ENCODE data around the gene CDC42EP4. TPM values are rescaled to one million over a fixed set of nuclear protein-coding genes. Genes with fewer than 3 reads are reported as not detected.

Gene CDC42EP4, protein sequence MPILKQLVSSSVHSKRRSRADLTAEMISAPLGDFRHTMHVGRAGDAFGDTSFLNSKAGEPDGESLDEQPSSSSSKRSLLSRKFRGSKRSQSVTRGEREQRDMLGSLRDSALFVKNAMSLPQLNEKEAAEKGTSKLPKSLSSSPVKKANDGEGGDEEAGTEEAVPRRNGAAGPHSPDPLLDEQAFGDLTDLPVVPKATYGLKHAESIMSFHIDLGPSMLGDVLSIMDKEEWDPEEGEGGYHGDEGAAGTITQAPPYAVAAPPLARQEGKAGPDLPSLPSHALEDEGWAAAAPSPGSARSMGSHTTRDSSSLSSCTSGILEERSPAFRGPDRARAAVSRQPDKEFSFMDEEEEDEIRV
- polyA plus RNA-seq, result 5.3 and 15.5 TPM in 2 replicates

DNA sequence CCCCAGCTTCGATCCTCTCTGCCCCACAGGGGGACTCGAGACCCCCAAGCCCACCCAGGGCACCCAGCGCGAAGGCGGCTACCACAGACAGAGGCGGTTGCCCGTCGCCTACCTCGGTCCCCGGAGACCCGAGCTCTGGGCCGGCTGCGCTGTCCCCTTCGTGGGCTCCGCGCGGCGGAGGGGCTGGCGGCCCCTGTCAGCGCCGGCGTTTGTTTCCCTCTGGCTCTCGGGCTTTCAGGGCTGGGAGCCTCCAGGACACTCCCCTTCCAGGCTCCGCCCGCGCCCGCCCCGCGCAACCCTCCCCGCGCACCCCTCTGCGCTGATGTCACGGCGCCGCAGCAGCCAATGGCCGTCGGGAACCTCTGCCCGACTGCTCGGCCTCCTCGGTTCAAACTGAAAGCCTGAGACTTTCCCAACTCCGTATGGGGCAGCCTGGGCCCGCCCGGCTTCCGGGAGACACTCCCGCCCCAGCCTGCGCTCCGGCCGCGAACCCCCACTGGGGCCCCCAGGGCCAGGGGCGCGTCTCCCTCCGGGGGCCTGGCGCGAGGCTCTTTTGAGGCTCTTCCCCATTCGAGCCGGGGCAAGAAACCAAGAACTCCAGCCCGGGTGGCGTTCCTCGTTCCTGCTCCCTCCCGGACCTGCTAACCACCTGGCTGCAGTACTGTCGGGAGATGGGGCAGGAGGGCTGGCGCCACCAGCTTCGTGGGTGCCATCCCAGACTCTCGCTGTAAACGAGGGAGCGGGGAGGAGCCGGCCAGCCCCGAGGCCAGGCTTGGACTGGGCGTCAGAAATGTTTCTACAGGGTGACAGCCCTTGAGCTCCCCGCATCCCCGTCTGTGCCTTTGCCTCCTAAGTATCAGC, at the start of gene CDC42EP4:
CDC42EP4 (minus strand) TSS at position 221 of the 861 bp plus-strand sequence. CDS start 25,501 bp downstream, outside the sequence.

DNA sequence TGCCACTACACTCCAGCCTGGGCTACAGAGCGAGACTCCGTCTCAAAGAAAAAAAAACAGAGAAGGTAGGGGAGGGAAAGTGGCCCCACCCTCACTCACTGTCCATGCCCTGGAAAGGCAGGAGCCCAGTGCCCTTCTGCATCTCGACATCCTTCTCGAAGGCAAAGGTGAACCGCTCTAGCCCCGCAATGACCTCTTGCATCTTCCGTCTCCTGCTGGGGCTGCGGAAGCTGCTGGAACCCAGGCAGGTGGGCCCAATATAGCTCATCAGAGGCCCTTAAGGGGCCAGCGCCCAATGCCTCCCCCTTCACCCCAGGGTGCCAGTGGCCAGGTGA, 50.2 kb downstream of the CDC42EP4 start, which contains the start of gene CPSF4L:
CPSF4L (minus strand) TSS at position 264 of the 335 bp plus-strand sequence; CDS start at position 202, 62 bp downstream.

Other genes with a start within 250 kb of the CDC42EP4 start
- gene SLC39A11, start 219.3 kb downstream of the CDC42EP4 start, polyA plus RNA-seq, result 3.3 and 14.1 TPM in 2 replicates
- 0.41 and 6.5 TPM in 2 replicates for gene SSTR2, start 147.0 kb downstream of the CDC42EP4 start, polyA plus RNA-seq
- gene COG1, start 118.9 kb downstream of the CDC42EP4 start, polyA plus RNA-seq, result 26.0 and 49.5 TPM in 2 replicates
- not detected in 2 replicates for gene CPSF4L, start 50.1 kb downstream of the CDC42EP4 start, polyA plus RNA-seq